ENCODE results near the gene NRM. TPM values are rescaled to one million over a fixed set of nuclear protein-coding genes. Genes with fewer than 3 reads are reported as not detected.

Gene NRM
- total RNA-seq, 1 donor from 2014 or later = 66.5 TPM

- DNase-seq (ENCODE audit: low read depth, low spot score) = no peak
- Mint-ChIP-seq H3K4me1 (peaks cover 46% of the 10 kb centered on the region), H3K36me3 (ENCODE audit: low read depth) (peaks cover 48% of the 10 kb centered on the region), H3K9me3 (peaks cover 7% of the 10 kb centered on the region), H3K27ac (ENCODE audit: unreplicated experiment) (peak overlapping the region; percentile 99), H3K27me3 (ENCODE audit: low read depth) (peaks cover 23% of the 10 kb centered on the region), H3K4me3 (peak overlapping the region; percentile 98)
- TF ChIP-seq CTCF (conservative IDR thresholded peaks at IDR 0.05) = no peak
Measured at GRCh38 chr6:30716879-30717128, 26.0 kb upstream of the NRM start.

- no peak for DNase-seq (ENCODE audit: low read depth, low spot score)
- Mint-ChIP-seq H3K27me3 (ENCODE audit: low read depth) (peaks cover 6% of the 10 kb centered on the region), H3K9me3 (peaks cover 7% of the 10 kb centered on the region), H3K36me3 (ENCODE audit: low read depth) (peaks cover 42% of the 10 kb centered on the region), H3K4me3 (no peak overlapping the region), H3K4me1 (peaks cover 31% of the 10 kb centered on the region), H3K27ac (ENCODE audit: unreplicated experiment) (no peak overlapping the region)
- no peak for TF ChIP-seq CTCF (conservative IDR thresholded peaks at IDR 0.05)
Measured at GRCh38 chr6:30714263-30714662, 23.5 kb upstream of the NRM start.

DNA sequence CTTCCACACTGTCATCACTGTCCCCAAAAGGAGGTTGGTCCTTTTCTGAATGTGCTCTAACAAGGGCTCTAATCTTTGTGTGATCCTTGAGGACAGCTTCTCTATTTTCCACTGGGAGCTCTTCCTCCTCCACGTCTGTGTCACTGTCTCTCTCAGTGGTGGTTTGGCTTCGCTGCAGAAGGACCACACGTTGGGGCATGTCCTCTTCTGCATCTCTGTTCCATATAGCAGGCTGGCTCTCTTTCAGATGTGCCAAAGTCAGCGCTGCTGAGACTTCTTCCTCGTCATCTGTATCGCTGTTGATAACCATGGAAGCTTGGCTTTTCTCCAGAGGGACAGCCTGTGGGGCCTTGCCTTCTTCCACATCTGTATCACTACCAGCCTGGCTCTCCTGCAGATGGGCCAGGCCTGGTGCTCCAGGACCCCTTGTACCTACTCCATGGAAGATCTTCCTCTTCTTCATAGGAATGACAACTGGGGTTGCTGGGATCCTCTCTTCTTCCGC is 21.7 kb upstream of the NRM start:
- Mint-ChIP-seq H3K27ac (ENCODE audit: unreplicated experiment) (no peak overlapping the region), H3K36me3 (ENCODE audit: low read depth) (peaks cover 45% of the 10 kb centered on the region), H3K9me3 (peaks cover 5% of the 10 kb centered on the region), H3K4me3 (no peak overlapping the region), H3K27me3 (ENCODE audit: low read depth) (peaks cover 3% of the 10 kb centered on the region), H3K4me1 (peaks cover 19% of the 10 kb centered on the region)
- TF ChIP-seq CTCF (conservative IDR thresholded peaks at IDR 0.05) = no peak
- DNase-seq (ENCODE audit: low read depth, low spot score) = no peak

DNA sequence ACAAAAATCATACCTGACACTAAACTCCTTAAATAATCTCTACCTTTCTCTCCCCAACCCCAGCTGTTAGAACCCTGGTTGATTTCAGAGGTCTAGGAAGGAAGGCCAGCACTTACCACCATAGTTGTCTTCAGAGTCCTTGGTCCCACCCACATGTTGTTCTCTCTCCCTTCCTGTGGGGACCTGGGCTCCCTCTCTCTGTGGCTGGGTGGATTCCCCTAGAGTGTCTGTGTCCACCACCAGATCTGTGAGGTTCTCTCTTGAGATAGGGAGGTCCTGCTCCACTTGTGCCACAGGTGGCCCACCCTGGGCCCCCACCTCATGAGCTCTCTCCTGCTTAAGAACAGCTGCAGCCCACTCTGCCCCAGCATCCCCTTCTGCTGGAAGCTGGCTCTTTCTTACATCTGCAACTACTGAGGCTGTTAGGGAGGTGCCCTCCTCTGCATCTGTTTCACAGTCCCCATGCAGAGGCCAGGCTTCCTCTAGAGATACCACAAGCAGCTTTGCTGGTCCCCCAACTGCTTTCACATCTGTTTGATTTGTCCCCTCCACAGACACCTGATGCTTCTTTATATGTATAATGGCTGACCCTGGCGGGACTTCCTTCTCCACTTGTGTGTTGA is 21.1 kb upstream of the NRM start:
- Mint-ChIP-seq H3K4me3 (no peak overlapping the region), H3K27me3 (ENCODE audit: low read depth) (no peaks in the 10 kb centered on the region), H3K4me1 (peaks cover 13% of the 10 kb centered on the region), H3K27ac (ENCODE audit: unreplicated experiment) (no peak overlapping the region), H3K9me3 (no peaks in the 10 kb centered on the region), H3K36me3 (ENCODE audit: low read depth) (peaks cover 42% of the 10 kb centered on the region)
- no peak for TF ChIP-seq CTCF (conservative IDR thresholded peaks at IDR 0.05)
- DNase-seq (ENCODE audit: low read depth, low spot score) = no peak

DNA sequence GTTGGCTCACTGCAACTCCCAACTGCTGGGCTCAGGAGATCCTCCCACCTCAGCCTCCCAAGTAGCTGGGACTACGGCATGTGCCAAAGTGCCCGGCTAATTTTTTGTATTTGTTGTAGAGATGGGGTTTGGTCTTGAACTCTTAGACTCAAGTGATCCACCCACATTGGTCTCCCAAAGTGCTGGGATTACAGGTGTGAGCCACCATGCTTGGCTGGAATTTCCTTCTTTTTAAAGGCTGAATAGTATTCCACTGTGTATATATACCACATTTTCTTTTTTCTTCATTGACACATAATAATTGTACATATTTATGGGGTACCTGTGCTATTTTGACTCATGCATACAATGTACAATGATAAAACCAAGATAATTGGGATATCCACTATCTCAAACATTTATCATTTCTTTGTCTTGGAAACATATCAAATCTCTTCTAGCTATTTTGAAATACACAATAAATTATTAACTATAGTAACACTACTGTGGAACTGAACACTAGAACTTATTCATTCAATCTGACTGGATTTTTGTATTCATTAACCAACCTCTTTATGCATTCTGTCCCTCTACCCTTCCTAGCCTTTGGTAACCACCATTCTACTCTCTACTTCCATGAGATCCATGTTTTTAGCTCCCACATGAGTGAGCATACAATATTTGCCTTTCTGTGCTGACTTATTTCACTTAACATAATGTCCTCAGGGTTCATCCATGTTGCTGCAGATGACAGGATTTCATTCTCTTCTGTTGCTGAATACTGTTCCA is 18.5 kb upstream of the NRM start:
- Mint-ChIP-seq H3K4me1 (no peaks in the 10 kb centered on the region), H3K9me3 (no peaks in the 10 kb centered on the region), H3K27ac (ENCODE audit: unreplicated experiment) (no peak overlapping the region), H3K36me3 (ENCODE audit: low read depth) (peaks cover 49% of the 10 kb centered on the region), H3K27me3 (ENCODE audit: low read depth) (no peaks in the 10 kb centered on the region), H3K4me3 (no peak overlapping the region)
- no peak for DNase-seq (ENCODE audit: low read depth, low spot score)
- TF ChIP-seq CTCF (conservative IDR thresholded peaks at IDR 0.05) = no peak
